Stimulated activated CD4-positive, alpha-beta T cell treated with anti-CD3 and anti-CD28 coated beads, Interleukin-4, amount 100 ng/mL, for 1 hour (primary cell): Measurements from ENCODE around the gene ANAPC5.
"Not testable (repeated sequence)": the region's sequence is repeated elsewhere in the genome, so short reads cannot be mapped to it uniquely, and the experiment has no call there.

ENCODE experiments used
- DNase-seq: peaks from one replicate; pipeline ENCODE4 v3.0.0-alpha.2; 2020

Gene ANAPC5

DNA sequence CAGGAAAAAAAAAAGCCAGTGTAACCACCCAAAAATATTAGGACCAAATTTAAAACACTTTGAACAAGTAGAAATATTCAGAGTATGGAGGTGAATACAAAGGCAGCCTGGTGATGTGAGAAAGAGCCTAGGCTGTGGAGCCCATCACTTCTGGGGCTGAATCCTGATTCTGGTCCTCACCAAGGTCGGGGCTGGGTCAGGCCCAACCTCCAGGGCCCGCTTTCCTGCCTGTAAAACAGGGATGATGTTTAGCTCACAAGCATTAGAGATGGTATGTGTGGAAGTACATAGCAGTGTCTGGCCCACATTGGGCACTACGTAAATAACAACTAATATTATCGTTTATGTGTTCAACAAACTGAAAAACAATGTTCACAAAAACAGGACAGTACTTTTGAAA, 47.9 kb downstream of the ANAPC5 start:
- no peak for DNase-seq

DNA sequence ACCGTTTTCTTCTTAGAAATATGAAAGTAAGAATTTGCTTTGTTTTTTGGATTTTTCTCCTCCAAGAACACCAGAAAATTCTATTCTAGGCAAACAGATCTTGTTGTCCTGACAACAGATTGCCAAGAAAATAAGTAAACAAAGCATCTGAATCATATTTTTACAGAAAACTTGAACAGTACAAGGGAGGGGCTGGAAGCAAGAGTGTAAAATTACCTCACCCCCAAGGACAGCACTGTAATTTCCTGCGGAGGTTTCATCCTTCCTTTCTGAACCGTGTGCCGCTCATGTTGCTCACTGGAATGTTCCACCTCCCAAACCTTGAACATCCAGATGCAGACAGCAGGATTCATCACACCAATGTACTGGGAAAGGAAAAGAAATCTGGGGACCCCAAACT, 50.3 kb downstream of the ANAPC5 start:
- no peak for DNase-seq

DNA sequence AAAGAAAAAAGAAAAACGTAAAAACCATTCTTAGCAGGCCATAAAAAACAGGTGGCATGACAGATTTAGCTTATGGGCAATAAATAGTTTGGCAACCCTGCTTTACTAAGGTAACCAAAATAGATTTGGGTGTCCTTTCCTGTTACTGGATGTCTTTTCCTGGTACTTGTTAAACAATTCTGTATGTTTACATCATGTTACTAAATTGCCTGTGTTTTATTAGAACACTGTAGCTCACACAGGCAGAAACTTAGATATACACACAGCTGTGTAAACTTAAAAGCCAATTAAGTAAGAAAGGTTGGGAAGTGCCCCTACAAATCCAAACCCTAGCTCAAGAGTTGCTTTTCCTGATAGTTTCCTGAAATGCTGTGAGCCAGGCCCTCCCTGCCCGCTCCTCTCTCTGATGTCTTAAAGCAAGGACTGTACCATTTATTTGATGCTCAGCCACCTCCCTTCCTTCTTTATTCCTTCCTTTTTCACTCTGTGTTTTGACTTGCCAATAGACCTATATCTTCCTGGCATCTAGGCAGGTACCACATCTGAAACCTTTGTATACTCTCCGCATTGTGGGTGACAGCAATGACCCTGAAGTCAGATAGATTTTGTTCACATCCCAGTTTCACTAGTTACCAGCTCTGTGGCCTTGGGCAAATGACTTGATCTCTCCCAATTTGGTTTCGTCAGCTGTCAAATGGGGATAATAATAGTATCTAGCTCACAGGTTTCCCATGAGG, 52.0 kb downstream of the ANAPC5 start:
- DNase-seq: no peak

DNA sequence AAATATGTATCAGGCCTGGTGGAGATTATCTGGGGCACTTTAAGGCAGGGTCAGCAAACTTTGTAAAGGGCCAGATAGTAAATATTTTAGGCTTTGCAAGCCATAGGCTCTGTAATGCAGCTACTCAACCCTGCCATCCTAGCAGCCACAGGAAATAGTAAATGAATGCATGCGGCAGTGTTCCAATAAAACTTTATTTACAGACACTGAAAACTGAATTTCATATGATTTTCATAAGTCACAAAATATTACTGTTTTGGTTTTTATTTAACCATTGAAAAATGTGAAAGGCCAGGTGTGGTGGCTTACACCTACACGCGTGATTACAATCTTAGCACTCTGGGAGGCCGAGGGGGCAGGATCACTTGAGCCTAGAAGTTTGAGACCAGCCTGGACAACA, 52.5 kb downstream of the ANAPC5 start:
- no peak for DNase-seq

DNA sequence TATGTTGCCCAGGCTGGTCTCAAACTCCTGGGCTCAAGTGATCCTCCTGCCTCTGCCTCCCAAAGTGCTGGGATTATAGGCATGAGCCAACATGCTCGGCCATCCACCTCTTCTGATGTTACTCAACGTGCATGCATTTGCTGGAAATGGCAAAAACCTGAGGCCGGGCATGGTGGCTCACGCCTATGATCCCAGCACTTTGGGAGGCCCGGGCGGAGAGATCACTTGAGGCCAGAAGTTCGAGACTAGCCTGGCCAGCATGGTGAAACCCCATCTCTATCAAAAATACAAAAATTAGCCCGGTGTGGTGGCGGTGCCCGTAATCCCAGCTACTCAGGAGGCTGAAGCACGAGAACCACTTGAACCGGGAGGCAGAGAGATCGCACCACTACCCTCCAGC, 53.8 kb downstream of the ANAPC5 start:
- not testable (repeated sequence) for DNase-seq

DNA sequence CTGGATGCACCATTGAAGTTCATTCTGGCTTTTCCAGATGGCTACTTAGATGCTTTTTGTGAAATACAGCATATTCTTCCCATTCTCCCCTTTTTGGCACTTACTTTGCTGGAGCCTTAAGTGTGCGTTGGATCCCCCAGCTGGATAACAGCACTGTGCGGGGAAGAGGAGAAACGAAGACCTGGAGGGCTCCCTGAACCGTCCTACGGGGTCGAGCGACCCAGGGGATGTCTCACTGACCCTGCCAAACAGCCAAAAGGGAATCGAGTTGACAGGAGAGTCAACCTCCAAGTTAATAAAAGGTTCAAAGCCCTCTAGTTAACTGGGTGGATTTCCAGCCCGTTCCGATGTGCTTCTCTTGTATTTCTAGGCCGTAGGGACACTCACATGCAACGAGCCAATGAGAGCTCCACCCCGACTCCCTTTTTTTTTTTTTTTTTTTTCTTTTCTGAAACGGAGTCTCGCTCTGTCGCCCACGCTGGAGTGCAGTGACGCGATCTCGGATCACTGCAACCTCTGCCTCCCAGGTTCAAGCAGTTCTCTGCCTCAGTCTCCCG, 54.7 kb downstream of the ANAPC5 start:
- peak; percentile 67 for DNase-seq

DNA sequence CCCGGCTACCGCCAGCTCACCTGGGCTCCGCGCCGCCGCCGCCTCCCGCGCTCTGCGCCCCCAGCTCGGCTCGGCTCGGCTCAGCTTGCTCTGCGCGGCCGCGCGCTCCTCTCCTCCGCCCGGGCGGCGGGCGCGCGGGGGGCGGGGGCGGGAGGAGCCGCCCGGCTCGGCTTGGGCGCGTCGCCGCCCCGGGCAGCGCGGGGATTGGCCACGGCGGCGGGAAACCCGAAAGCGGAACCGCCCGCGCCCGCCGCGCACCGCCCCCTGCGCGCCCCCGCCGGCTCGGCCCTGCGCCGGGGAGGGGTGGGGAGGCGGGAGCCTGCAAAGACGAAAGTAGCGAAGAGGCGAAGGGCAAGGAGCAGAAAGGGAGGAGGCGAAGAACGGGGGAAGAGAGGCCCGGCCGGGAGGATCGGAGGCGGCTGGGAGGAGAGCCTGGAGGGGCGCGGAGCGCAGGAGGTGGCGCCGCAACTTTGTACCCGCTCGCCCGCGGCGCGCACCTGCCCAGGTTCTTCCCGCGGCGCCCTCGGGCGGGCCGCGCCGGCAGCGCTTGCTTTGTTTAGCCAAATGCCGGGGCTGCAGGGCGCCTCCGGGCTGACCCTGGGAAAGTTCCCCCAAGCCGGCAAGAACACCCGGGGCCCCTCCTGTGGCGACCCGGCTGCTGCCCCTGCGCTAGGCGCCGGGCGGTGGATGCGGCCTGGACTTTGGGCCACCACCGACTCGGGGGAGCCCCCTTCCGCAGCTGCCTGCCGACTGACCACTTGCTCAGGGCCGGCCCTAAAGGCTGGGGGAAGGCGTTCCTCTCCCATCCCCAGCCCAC, 55.4 kb downstream of the ANAPC5 start, which contains the start of gene CAMKK2:
CAMKK2 (minus strand) TSS at position 92 of the 817 bp plus-strand sequence. CDS start 22,183 bp downstream, outside the sequence.
- DNase-seq: peak; percentile 89

DNA sequence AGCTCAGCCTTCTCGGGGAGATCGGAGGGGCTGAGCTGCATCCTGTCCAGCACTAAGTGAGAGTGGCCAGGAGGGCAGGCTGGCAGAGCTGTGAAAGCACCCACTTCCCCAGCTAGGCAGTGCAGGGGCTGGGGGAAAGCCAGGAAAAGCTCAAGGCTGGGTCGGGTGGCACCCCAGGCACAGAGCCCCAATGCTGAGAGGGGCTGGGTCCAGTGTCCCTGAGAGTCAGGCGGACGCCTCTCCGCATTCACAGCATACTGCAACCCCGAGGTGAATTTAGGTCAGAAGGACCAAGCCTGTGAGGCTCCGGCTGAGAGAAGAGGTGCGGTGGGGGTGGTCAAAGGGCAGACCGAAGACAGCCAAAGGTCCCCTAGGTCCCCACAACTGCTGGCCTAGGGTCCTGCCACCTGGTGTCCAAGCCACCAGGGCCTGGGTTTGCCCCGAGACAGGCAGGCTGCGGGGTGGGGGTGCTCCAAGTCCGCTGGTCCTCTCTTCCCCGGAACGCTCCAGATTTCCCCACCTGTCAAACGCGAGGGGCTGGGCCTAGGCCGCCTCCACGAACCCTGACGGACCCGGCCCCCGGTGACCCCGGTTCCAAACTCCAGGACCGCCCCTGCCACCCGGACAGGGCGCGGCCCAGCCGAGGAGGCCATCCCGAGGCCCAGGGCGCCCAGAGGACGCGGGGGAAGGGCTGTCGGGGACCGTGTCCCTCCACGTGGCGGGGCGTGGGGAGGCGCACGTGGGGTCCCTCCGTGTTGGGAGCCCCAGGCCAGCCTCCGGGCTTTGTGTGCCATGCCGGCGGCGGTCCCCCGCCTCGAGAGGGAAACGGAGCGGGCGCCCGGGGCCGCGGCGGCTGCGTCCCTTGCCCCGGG, 56.2 kb downstream of the ANAPC5 start:
- no peak for DNase-seq

DNA sequence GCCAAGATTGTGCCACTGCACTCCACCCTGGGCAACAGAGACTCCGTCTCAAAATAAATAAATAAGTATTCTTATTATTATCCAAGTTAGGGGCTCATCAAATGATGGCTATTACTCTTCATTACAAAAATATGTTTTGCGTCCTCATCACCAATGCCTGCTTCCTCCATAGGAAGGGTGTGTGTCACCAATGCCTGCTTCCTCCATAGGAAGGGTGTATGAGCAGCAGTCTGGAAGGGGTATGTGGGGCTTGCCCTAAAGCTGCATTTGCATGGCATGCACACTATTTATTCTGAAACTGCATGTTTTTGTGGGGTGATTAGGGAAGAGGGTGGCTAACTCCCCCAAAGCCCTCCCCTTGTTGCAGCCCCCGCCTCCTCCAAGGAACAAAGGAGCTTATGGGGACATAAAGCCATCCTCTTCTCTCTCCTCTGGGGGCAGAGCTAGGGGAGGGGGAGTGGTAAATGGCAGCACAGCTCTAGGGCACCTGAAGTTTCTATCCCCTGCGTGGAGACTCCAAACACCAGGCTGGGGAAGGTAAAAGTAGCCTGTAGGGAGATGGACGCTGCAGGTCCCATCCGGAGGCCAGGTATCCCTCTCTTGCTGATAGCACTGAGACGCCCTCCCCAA, 57.0 kb downstream of the ANAPC5 start:
- DNase-seq: no peak

DNA sequence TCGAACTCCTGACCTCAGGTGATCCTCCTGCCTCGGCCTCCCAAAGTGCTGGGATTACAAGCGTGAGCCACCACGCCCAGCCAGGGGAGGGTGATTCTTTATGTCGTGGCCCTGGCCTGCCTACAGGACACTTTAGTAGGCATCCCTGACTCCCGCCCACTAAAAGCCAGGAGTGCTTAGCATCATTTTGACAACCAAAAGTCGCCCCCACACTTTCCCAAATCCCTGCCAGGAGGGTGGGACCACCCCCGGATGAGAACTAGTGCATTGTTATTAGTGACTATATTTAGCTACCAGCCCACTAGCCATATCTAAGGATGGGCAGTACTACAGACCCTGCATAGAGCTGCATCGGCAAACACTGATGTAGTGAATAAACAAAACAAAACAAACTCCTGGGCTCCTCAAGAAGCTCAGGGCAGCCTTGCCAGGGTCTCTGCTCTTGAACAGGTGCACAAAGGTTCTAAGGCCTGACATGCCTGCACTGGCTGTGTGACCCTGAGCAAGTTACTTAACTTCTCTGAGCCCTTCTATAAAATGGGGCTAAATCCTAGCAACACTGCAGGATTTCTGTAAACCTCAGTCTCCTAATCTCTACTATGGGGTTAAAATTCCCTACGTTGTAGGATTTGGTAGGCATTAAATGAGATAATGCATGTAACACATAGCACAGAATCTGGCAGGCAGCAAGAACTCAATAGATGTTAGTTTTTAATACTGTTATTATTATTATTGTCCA, 57.9 kb downstream of the ANAPC5 start:
- no peak for DNase-seq

DNA sequence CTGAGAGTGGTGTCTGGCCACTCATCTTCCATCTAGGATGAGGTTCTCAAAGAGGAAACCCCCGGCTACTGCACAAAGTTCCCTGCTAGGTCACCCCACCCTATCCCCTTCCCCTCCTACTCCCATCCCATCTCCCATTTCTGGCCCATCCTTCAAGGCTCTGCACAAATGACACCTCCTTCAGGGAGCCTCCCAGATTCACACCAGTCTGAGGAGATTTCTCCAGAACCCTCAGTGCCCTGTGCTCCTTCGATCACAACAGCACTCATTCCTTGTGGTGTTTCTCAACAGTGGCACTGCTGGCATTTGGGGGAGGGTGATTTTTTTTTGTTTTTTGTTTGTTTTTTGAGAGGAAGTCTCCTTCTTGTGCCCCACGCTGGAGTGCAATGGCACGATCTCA, 58.6 kb downstream of the ANAPC5 start:
- no peak for DNase-seq

DNA sequence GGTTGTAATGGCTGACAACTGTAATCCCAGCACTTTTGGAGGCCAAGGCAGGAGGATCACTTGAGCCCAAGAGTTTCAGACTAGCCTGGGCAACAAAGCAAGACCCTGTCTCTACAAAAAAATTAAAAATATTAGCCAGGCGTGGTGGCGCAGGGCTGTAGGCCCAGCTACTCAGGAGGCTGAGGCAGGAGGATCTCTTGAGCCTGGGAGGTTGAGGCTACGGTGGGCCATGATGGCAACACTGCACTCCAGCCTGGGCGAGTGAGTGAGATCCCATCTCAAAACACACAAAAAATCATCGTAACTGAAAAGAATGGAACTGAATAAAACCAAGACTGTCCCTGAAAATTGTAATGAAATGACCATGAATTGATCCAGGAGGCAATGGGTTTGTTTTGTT, 61.8 kb downstream of the ANAPC5 start:
- DNase-seq: no peak

DNA sequence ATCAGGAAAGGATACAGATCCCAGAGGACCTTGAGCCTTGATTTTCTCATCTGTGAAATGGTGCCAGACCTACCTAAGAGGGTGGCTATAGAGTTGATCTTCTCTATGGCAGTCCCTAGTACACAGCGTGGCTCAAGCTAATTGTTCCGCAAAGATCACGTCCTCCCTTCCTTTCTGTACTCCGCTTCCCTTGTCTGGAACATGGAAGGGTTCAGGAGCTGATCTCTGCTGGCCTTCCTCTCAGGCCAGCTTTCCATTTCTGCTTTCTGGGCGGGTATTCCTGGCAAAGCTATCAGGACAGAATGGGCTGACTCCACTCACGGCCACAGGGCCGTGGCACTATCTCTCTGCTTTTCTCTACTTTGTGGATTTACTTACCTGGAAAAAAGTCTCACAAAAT, 62.2 kb downstream of the ANAPC5 start:
- DNase-seq: no peak

DNA sequence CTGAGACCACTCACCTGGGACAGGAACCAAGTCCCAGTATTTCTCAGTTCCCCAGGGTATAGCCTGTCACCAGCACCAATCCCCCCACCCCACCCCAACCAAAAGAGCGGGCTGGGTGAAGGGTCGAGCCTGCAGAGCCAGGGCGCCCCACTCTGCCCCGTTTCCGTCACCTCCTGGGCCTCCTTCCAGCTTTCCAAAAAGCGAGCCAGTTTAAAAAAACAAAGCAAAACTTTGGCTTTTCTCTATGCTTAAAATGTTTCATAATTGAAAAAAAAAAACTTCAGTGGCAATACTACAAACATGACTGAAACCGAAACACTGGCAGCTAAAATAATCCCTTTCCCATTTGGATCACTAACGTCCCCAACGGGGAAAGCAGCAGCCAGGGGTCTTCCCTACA, 63.2 kb downstream of the ANAPC5 start:
- DNase-seq: no peak

DNA sequence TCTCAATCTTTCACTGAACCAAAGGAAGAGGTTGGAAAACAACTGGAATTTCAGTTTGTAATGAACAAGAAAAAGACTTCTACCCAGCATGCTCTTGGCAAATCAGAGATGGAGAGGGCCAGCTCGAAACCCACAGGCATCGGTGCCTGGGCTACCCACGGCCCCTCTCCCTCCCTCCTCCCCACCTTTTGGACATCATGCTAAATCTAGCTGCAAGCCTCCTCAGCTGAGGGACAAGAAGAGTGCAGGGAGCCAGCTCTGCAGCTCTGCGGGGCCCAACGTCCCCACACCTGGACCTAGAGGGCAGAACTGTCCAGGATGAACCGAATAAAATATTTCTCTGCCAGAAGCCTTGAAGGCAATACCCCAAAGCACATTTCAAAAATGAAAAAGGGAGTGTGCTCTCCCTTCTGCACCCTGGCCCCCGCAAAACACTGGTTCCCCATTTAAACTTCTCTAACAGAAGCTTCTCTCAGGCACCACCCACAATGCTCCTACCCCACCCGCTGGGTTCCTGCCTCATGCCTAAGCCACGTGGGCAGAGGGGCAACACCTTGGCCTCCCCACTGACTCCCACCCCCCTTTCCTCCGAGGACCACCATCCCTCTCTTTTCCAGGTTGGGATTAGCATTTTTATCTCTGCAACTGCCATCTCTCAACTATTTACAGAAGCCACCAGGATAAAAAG, 63.9 kb downstream of the ANAPC5 start:
- DNase-seq: no peak

DNA sequence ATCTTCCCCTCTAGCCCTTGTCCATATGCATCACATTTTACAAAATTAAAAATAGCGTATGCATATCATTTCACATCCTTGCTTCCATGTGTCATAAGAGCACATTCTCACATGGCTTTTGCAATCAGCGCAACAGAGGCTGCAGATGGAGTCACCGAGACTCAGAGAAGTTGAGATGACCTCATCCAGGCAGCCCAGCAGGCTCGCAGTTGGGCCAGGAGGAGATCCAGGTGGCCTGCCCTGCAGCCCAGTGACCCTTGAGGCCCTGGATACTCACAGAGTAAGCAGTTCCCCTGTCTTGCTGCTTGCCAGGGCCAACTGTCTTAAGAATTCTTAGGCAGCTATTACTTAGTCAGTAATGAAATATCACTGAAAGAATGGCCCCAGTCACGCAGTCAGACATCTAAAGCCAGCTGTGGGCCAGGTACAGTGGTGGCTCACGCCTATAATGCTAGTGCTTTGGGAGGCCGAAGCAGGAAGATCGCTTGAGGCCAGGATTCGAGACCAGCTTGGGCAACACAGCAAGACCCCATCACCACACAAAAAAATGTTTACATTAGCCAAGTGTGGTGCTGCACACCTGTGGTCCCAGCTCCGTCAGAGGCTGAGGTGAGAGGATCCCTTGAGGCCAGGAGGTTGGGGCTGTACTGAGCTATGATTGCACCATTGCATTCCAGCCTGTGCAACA, 64.8 kb downstream of the ANAPC5 start:
- DNase-seq: no peak

DNA sequence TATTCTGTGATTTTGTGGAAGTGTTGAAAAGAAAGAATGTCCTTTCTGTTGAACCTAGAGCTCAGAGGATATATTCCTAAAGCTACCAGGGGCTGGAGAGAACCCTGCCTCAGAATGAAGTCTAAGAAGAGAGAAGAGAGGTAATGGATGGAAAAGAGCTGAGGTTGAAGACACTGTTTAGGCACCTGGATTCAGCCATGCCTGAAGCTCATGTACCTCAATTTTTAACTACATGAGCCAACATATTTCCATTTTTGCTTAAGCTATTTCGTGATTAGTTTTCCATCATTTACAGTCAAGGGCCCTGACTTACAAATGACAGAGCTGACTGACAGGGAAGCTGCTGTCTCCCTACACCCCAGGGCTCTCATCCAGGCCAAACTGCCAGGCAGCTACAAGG, 66.4 kb downstream of the ANAPC5 start:
- DNase-seq: no peak

DNA sequence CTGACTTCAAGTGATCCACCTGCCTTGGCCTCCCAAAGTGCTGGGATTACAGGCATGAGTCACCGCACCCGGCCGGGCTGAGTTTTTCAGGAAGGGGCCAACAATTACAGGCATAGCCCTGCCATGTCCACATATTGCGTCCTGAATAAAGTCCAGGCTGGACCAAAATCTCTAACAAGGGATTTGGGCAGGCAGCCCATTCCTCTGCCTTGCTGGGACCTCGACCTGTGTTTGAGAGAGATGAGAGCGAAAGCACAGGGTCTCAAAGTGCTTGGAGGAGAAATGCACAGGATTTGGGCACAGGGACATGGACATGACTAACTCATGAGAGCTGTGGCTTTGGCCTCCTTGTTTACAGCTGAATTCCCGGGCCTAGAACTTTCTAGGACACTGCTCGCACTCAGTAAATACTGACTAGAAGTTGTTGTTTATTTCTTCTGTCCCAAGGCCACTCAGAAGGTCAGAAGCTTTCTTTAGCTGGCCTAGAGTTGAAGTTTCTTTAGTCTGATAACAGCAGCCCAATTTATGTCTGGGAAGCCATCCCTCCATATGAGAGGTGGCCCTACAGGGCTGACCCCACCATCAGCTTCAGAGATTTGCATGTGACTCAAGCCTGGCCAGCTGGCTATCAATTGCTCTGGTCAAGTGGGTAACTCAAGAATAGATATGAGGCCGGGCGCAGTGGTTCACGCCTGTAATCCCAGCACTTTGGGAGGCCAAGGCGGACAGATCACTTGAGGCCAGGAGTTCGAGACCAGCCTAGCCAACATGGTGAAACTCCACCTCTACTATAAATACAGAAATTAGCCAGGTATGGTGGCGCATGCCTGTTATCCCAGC, 67.4 kb downstream of the ANAPC5 start:
- DNase-seq: no peak

DNA sequence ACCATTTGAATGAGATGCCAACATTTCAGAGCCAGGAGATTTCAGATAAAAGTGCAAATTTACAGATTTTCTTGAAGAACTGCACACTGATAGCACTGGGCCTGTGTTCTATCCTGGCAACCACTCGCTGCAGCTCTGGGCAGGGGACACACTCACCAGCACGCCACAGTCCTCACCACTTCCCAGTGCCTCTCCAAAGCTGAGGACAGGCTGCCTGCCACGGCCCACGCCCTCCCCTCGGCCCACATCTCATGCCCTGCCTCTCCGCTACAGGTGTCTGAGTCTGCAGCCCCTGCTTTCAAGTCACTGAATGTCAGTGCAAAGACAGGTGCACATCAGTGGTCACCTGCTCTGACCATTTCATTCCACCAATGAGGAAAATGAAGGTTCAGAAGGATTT, 68.4 kb downstream of the ANAPC5 start:
- no peak for DNase-seq

DNA sequence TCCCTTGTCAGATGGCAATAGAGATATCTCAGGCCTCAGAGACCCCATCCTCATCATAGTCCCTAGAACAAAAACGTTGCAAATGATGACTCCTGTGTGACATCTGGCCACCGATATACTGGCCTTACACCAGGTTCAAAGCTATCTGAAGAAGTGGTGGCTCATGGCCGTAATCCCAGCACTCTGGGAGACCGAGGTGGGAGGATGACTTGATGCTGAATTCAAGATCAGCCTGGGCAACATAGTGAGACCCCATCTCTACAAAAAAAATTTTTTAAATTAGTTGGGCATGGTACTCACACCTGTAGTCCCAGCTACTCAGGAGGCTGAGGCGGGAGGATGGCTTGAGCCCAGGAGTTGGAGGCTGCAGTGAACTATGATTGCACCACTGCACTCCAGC, 68.8 kb downstream of the ANAPC5 start:
- no peak for DNase-seq
